Skin epidermis (tissue), 12 donors: ENCODE data around the gene ELOVL1.

Experiments
- H3K27ac ChIP-seq, 21 experiments: fragments of 200-600 bp; sonication (generic) in 11 of 21; one replicate each; pipeline ENCODE4 v1.5.0; 2020; ENCODE audit warnings: mild to moderate bottlenecking in 3 of 21, inconsistent platforms in 2 of 21, moderate library complexity in 2 of 21
- H3K4me3 ChIP-seq, 7 experiments: fragments of 200-600 bp; sonication (generic) in 2 of 7; one replicate each; pipeline ENCODE4 v1.5.0; 2020; ENCODE audit warnings: inconsistent platforms in 2 of 7, mild to moderate bottlenecking in 2 of 7, moderate library complexity in 1 of 7

The ELOVL1 gene

GRCh38 chr1:43315481-43315880 is 52.3 kb downstream of the ELOVL1 start:
- H3K27ac ChIP-seq = no peak overlapping the region
- no peak overlapping the region for H3K4me3 ChIP-seq

- Histone ChIP-seq H3K27ac (no peak overlapping the region), H3K4me3 (no peak overlapping the region)
Measured at GRCh38 chr1:43314233-43314632, 53.6 kb downstream of the ELOVL1 start.

DNA sequence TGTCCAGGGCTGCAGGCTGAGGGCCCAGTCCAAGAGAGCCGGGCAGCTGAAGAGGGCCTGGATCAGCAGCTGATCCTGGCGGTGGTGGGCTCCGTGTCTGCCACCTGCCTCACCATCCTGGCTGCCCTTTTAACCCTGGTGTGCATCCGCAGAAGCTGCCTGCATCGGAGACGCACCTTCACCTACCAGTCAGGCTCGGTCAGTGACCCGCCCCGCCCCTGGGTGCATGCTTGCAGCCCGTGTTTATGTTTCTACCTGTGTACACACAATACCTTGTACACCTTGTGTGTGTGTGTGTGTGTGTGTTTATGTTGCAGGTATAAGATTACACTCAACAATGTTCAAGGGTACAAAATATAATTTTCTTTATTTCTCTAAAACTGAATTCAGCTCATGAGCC is 54.0 kb downstream of the ELOVL1 start:
- H3K4me3 ChIP-seq = no peak overlapping the region
- H3K27ac ChIP-seq = no peak overlapping the region
